Retinal pigment epithelial cell (primary cell): ENCODE measurements around the gene UGP2.
"Not testable (repeated sequence)": the region's sequence is repeated elsewhere in the genome, so short reads cannot be mapped to it uniquely, and the experiment has no call there.

Experiments used
- DNase-seq: peaks from one replicate; pipeline ENCODE4 v3.0.0-alpha.2; 2010; ENCODE audit warnings: low read depth
- H3K4me3 ChIP-seq: 2 replicates; pipeline ENCODE4 v1.5.1; 2011; ENCODE audit warnings: mild to moderate bottlenecking, low read length, control low read depth, moderate library complexity
- CTCF ChIP-seq: conservative IDR thresholded peaks from 2 replicates; pipeline ENCODE4 v1.5.1; 2011; ENCODE audit warnings: low read depth, low read length, control low read depth, inconsistent platforms

The UGP2 gene

GRCh38 chr2:63841254-63842022 is at the start of gene UGP2:
TSS of gene UGP2 (plus strand) at chr2:63841896. CDS start at chr2:63842186, 290 bp downstream.
- peak; percentile 64 for DNase-seq
- H3K4me3 ChIP-seq, result peak within 1 kb of the TSS; percentile 93
- TF ChIP-seq CTCF, result peak; percentile 36

- no peak overlapping the region for H3K4me3 ChIP-seq
- DNase-seq, result peak; percentile 39
- no peak for TF ChIP-seq CTCF
Measured at GRCh38 chr2:63792530-63792929, 49.2 kb upstream of the UGP2 start.

- DNase-seq, result no peak
- no peak for TF ChIP-seq CTCF
- no peak overlapping the region for H3K4me3 ChIP-seq
Measured at GRCh38 chr2:63796366-63796765, 45.3 kb upstream of the UGP2 start.

GRCh38 chr2:63796796-63797195 is 44.9 kb upstream of the UGP2 start:
- no peak for DNase-seq
- no peak for TF ChIP-seq CTCF
- no peak overlapping the region for H3K4me3 ChIP-seq

- no peak overlapping the region for H3K4me3 ChIP-seq
- no peak for TF ChIP-seq CTCF
- DNase-seq, result no peak
Measured at GRCh38 chr2:63801455-63801854, 40.2 kb upstream of the UGP2 start.

GRCh38 chr2:63805412-63805811 is 36.3 kb upstream of the UGP2 start:
- DNase-seq, result no peak
- H3K4me3 ChIP-seq, result no peak overlapping the region

GRCh38 chr2:63808036-63808435 is 33.7 kb upstream of the UGP2 start:
- not testable (repeated sequence) for DNase-seq, H3K4me3 ChIP-seq

More at GRCh38 chr2:63805412-63805811, 36.3 kb upstream of the UGP2 start:
- no peak for TF ChIP-seq CTCF

GRCh38 chr2:63808911-63809310 is 32.8 kb upstream of the UGP2 start:
- H3K4me3 ChIP-seq, DNase-seq: not testable (repeated sequence)
